DOHH2 (cell line): ENCODE data around the gene ARPC1B.
"Not testable (repeated sequence)": the region's sequence is repeated elsewhere in the genome, so short reads cannot be mapped to it uniquely, and the experiment has no call there.

Experiments used
- H3F3A ChIP-seq: fragments of 200-600 bp; sonication (generic), shearing (Covaris generic); 2 replicates; pipeline ENCODE4 v1.6.0; 2016; ENCODE audit warnings: antibody characterized with exemption, mild to moderate bottlenecking; ENCODE audit not compliant: control insufficient read depth, insufficient read depth
- H3K27ac ChIP-seq: fragments of 200-600 bp; sonication (generic); 2 replicates; pipeline ENCODE4 v1.5.1; 2014; ENCODE audit warnings: low read depth, mild to moderate bottlenecking, low read length, moderate library complexity
- H3K27me3 ChIP-seq: fragments of 200-600 bp; sonication (generic); 2 replicates; pipeline ENCODE4 v1.6.1; 2014; ENCODE audit warnings: mild to moderate bottlenecking, low read length, mixed read lengths; ENCODE audit not compliant: control insufficient read depth
- H3K36me3 ChIP-seq: fragments of 200-600 bp; sonication (generic); 2 replicates; pipeline ENCODE4 v1.6.1; 2014; ENCODE audit warnings: mild to moderate bottlenecking, low read length, moderate library complexity, mixed read lengths; ENCODE audit not compliant: control insufficient read depth
- H3K4me1 ChIP-seq: fragments of 200-600 bp; sonication (generic); 2 replicates; pipeline ENCODE4 v1.6.1; 2014; ENCODE audit warnings: mild to moderate bottlenecking, low read length, mixed read lengths; ENCODE audit not compliant: control insufficient read depth
- H3K4me2 ChIP-seq: fragments of 200-600 bp; sonication (generic); 2 replicates; pipeline ENCODE4 v1.6.0; 2014; ENCODE audit warnings: mild to moderate bottlenecking, low read length, moderate library complexity
- H3K4me3 ChIP-seq: fragments of 200-600 bp; sonication (generic); 2 replicates; pipeline ENCODE4 v1.5.1; 2014; ENCODE audit warnings: mild to moderate bottlenecking, low read length, mixed read lengths
- H3K79me2 ChIP-seq: fragments of 200-600 bp; sonication (generic); 2 replicates; pipeline ENCODE4 v1.6.1; 2014; ENCODE audit warnings: mild to moderate bottlenecking, low read length, mixed read lengths; ENCODE audit not compliant: control insufficient read depth
- H3K9me2 ChIP-seq: fragments of 200-600 bp; sonication (generic); replicated peaks from 2 replicates; pipeline ENCODE4 v1.6.1; 2014; ENCODE audit warnings: mild to moderate bottlenecking, low read length, mixed read lengths; ENCODE audit not compliant: control insufficient read depth
- H3K9me3 ChIP-seq: fragments of 200-600 bp; sonication (generic); 2 replicates; pipeline ENCODE4 v1.6.1; 2014; ENCODE audit warnings: antibody characterized with exemption, low read length, mixed read lengths; ENCODE audit not compliant: control insufficient read depth, insufficient read depth
- H4K20me1 ChIP-seq: fragments of 200-600 bp; sonication (generic); 2 replicates; pipeline ENCODE4 v1.6.0; 2014; ENCODE audit warnings: low read depth, mild to moderate bottlenecking, antibody characterized with exemption, low read length, moderate library complexity; ENCODE audit not compliant: control insufficient read depth, insufficient read depth
- CTCF ChIP-seq: fragments of 200-600 bp; sonication (generic); IDR thresholded peaks from one replicate; pipeline ENCODE4 v1.5.1; 2014; ENCODE audit warnings: antibody characterized with exemption, mild to moderate bottlenecking, low read depth, low read length; ENCODE audit not compliant: poor library complexity, severe bottlenecking
- EZH2phosphoT487 ChIP-seq: fragments of 200-600 bp; sonication (generic); IDR thresholded peaks from 2 replicates; pipeline ENCODE4 v1.6.1; 2017; ENCODE audit warnings: borderline replicate concordance, mild to moderate bottlenecking, antibody characterized with exemption, low read length, moderate library complexity, mixed read lengths

The ARPC1B gene

GRCh38 chr7:99326408-99326782 is 48.1 kb upstream of the ARPC1B start:
- peak overlapping the region; percentile 74 for H3K4me2 ChIP-seq
- H3K27ac ChIP-seq = peak overlapping the region; percentile 46

GRCh38 chr7:99330314-99330961 is 44.1 kb upstream of the ARPC1B start:
- Histone ChIP-seq H3K4me1 (peaks cover 40% of the 10 kb centered on the region), H3K79me2 (peaks cover 88% of the 10 kb centered on the region), H4K20me1 (peaks cover 29% of the 10 kb centered on the region), H3K36me3 (peaks cover 54% of the 10 kb centered on the region)
- H3K4me2 ChIP-seq, H3K9me2 ChIP-seq, H3K27me3 ChIP-seq, H3K4me3 ChIP-seq, H3K9me3 ChIP-seq, H3K27ac ChIP-seq, H3F3A ChIP-seq: not testable (repeated sequence)

More at GRCh38 chr7:99326408-99326782, 48.1 kb upstream of the ARPC1B start:
- H3K27me3 ChIP-seq = no peaks in the 10 kb centered on the region
- no peaks in the 10 kb centered on the region; the same call in 1 of the 2 replicates for H3F3A ChIP-seq
- peaks cover 29% of the 10 kb centered on the region for H4K20me1 ChIP-seq
- H3K79me2 ChIP-seq = peaks cover 75% of the 10 kb centered on the region
- no peaks in the 10 kb centered on the region for H3K9me3 ChIP-seq
- H3K9me2 ChIP-seq = no peaks in the 10 kb centered on the region
- H3K4me3 ChIP-seq = peak overlapping the region; percentile 84
- peaks cover 46% of the 10 kb centered on the region for H3K4me1 ChIP-seq
- TF ChIP-seq EZH2phosphoT487 (no peak), CTCF (no peak)
- H3K36me3 ChIP-seq = peaks cover 34% of the 10 kb centered on the region

GRCh38 chr7:99331002-99331401 is 43.5 kb upstream of the ARPC1B start:
- no peak overlapping the region for H3K4me3 ChIP-seq
- H3K79me2 ChIP-seq = peaks cover 83% of the 10 kb centered on the region
- no peak overlapping the region for H3K27ac ChIP-seq
- no peaks in the 10 kb centered on the region for H3K9me2 ChIP-seq
- H3F3A ChIP-seq = no peaks in the 10 kb centered on the region; the same call in 1 of the 2 replicates
- no peak overlapping the region for H3K4me2 ChIP-seq
- peaks cover 29% of the 10 kb centered on the region for H4K20me1 ChIP-seq
- no peaks in the 10 kb centered on the region for H3K27me3 ChIP-seq
- H3K9me3 ChIP-seq = no peaks in the 10 kb centered on the region
- TF ChIP-seq CTCF (no peak), EZH2phosphoT487 (no peak)
- H3K4me1 ChIP-seq = peaks cover 40% of the 10 kb centered on the region
- H3K36me3 ChIP-seq = peaks cover 56% of the 10 kb centered on the region

GRCh38 chr7:99339595-99339994 is 34.9 kb upstream of the ARPC1B start:
- TF ChIP-seq CTCF (no peak), EZH2phosphoT487 (no peak)
- H3K9me3 ChIP-seq = no peaks in the 10 kb centered on the region
- H4K20me1 ChIP-seq = no peaks in the 10 kb centered on the region
- H3K4me3 ChIP-seq = no peak overlapping the region
- H3K79me2 ChIP-seq = peaks cover 7% of the 10 kb centered on the region
- no peaks in the 10 kb centered on the region for H3K9me2 ChIP-seq
- peaks cover 77% of the 10 kb centered on the region for H3K36me3 ChIP-seq
- H3K4me2 ChIP-seq = no peak overlapping the region
- H3K27ac ChIP-seq = no peak overlapping the region
- H3F3A ChIP-seq = peaks cover 7% of the 10 kb centered on the region; the same call in 1 of the 2 replicates
- H3K4me1 ChIP-seq = no peaks in the 10 kb centered on the region
- H3K27me3 ChIP-seq = no peaks in the 10 kb centered on the region
